ENCODE results near the gene DNAJC6.
"Not testable (repeated sequence)": the region's sequence is repeated elsewhere in the genome, so short reads cannot be mapped to it uniquely, and the experiment has no call there.

Gene DNAJC6

GRCh38 chr1:65435987-65436386 is 126.6 kb downstream of the DNAJC6 start:
- no peak for DNase-seq

GRCh38 chr1:65437616-65438015 is 128.3 kb downstream of the DNAJC6 start:
- DNase-seq, result no peak

DNA sequence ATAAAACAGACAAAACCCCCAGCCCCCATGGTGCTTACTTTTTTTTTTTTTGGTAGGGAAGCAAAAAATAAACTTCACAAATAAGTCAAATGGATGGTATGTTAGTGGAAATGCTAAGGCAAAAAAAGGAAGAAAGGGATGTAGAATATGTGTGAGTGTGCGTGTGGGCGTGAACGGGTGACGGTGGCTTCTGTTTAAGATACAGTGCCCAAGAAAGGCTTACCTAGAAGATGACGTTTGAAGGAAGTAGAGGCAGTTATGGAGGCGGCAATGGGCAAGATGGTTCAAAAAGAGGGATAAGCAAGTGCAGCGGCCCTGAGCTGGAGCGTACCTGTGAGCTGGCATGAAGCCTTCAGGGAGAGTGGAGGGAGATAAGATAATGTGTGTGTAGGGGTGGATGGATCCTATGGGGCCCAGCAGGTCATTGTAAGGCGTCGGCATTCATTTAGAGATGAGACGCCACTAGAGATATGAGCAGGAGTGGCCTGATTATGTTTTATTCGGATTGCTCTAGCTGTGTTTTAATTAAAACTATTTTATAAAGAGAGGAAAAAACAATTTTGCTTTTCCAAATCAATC is 131.1 kb downstream of the DNAJC6 start:
- no peak for DNase-seq

- no peak for DNase-seq
Observed at GRCh38 chr1:65440915-65441314, 131.6 kb downstream of the DNAJC6 start.

DNA sequence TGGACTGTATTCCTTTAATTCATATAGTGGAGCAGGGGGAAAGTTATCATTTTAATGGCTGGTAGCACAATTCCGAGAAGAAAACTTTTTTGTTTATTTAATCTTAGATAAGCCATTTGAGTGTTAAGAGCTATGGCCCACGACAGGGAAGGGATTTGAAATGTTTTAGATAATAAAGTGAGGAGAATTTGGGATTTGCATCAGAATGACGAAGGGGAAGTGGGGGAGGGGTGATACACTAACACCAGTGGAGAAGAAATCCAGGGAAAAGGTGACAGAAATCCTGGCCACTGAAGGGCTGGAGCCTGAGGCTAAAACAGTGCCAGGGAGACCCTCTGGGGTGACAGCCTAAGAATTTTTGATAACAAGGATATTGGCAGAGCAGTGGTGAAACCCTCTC is 132.1 kb downstream of the DNAJC6 start:
- DNase-seq, result no peak

- no peak for DNase-seq
Observed at GRCh38 chr1:65442442-65442841, 133.1 kb downstream of the DNAJC6 start.

DNA sequence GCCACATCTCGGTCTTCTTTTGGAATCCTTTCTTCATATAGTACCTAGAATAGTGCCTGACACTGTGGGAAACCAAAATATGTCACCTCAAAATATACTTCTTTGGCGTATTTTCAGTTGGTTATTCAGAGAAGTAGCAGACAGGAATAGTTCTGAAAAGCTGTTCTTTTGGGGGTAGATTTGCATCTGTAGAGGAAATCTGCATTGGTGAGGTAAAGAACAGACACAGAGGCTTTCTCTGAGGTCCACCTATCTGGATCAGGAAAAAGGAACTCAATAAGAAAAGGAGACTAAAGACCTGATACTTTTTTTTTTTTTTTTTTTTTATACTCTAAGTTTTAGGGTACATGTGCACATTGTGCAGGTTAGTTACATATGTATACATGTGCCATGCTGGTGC is 134.3 kb downstream of the DNAJC6 start:
- DNase-seq, result no peak

GRCh38 chr1:65444128-65444640 is 134.8 kb downstream of the DNAJC6 start:
- DNase-seq, result no peak

DNA sequence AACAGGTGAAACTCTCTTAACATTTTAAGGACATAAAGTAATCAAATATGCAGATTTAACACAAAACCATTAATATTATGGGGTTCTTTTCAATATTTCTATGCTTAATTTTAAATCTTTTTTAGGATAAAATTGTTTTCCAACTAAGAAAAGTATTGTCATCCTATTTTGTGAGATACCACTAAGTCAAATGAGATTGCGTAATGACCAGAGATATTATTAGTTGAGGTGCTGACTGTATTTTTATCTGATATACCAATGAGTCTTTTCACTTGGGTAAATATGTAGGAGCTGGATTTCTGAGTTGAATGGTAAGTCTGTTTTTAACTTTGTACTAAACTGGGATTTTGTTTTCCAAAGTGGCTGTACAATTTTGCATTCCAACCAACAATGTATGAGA is 136.5 kb downstream of the DNAJC6 start:
- DNase-seq, result no peak

DNA sequence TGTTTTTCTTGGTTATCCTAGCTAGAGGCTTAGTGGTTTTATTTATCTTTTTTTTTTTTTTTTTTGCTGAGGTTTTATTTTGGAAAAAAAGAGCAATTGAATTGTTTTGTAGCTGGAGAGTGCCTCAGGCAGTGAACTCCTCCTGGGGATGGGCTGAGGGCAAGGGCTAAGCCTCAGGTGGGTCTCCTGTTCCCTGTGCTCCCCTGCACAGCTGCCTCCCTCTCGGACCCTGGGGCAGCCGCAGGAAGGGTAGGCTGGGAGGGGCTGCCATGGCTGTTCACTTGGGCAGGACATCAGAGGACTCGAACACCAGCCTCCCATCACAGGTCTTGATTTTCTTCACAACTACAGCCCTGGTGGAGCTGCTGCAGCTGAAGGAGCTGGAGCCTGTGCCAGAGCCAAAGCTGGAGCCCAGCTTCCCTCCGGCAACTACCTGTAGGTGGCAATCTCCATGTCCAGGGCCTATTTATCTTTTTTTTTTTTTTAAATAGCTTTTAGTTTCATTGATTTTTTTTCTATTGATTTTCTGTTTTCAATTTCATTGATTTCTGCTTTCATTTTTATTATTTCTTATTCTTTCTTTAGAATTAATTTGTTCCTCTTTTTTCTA is 140.0 kb downstream of the DNAJC6 start:
- DNase-seq, result no peak

DNA sequence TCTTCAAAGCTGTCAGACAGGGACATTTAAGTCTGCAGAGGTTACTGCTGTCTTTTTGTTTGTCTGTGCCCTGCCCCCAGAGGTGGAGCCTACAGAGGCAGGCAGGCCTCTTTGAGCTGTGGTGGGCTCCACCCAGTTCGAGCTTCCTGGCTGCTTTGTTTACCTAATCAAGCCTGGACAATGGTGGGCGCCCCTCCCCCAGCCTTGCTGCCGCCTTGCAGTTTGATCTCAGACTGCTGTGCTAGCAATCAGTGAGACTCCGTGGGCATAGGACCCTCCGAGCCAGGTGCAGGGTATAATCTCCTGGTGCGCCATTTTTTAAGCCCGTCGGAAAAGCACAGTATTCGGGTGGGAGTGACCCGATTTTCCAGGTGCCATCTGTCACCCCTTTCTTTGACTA is 146.3 kb downstream of the DNAJC6 start:
- DNase-seq, result not testable (repeated sequence)

GRCh38 chr1:65456481-65456880 is 147.1 kb downstream of the DNAJC6 start:
- DNase-seq, result no peak

- DNase-seq, result no peak
Observed at GRCh38 chr1:65457868-65458267, 148.5 kb downstream of the DNAJC6 start.

GRCh38 chr1:65458730-65459396 is 149.5 kb downstream of the DNAJC6 start:
- no peak for DNase-seq

DNA sequence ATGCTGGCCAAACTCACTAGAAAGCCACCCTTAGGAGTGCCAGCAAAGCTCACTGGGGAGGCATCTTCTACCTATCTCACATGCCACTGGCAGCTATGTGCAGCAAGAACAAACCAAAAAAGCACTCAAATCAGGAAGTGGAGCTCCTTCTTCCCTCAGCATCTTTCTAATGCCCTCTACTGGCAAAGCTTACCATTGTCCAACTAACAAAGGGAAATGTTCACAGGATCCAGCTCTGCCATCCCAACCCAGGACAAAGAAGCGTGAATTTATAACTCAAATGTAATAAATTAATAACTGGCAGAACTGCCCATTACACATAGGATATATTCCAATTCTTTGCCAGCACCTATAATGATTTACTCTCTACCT is 150.0 kb downstream of the DNAJC6 start:
- no peak for DNase-seq
